CD4-positive, alpha-beta T cell (primary cell): ENCODE measurements around the gene RIOX2. TPM values are rescaled to one million over a fixed set of nuclear protein-coding genes. Genes with fewer than 3 reads are reported as not detected.
"Not testable (repeated sequence)": the region's sequence is repeated elsewhere in the genome, so short reads cannot be mapped to it uniquely, and the experiment has no call there.

Experiments used
- ATAC-seq: fragments of 200-7000 bp; cut with Tn5 transposase; one replicate; pipeline ENCODE4 v1.10.0; 2022; ENCODE audit warnings: mild to moderate bottlenecking; ENCODE audit not compliant: poor library complexity
- CTCF ChIA-PET: fragments of 350-600 bp; sonication (Branson Sonifier 250); formaldehyde crosslinking; loops from one replicate; lab custom pipeline; 2021; ENCODE audit warnings: antibody characterized with exemption, inconsistent platforms; lab: Charles Lee
- POLR2A ChIA-PET: fragments of 350-600 bp; sonication (Branson Sonifier 250); formaldehyde crosslinking; loops from one replicate; lab custom pipeline; 2021; ENCODE audit warnings: antibody characterized with exemption, inconsistent platforms; lab: Charles Lee
- DNase-seq, 14 experiments: peaks; one replicate each; pipeline ENCODE4 v3.0.0-alpha.2; 2013 to 2020; ENCODE audit warnings: mixed read lengths in 2 of 14
- H3K27ac ChIP-seq, 2 donors: one replicate each; pipeline versions ENCODE4 v1.5.1 to v1.7.0; 2013; ENCODE audit warnings: low read length in 2 of 2, low read depth in 1 of 2, mild to moderate bottlenecking in 1 of 2
- H3K27me3 ChIP-seq, 2 experiments: 1 replicate in 1 of 2; 2 replicates in 1 of 2; pipeline versions ENCODE4 v1.6.1 to v1.7.0; 2013; ENCODE audit warnings: low read length in 2 of 2, control low read depth in 1 of 2, mild to moderate bottlenecking in 1 of 2, moderate library complexity in 1 of 2; ENCODE audit not compliant: insufficient read depth in 2 of 2, control insufficient read depth in 1 of 2
- H3K36me3 ChIP-seq: one replicate; pipeline ENCODE4 v1.6.1; 2013; ENCODE audit warnings: low read length, control low read depth; ENCODE audit not compliant: insufficient read depth
- H3K4me1 ChIP-seq: one replicate; pipeline ENCODE4 v1.6.1; 2013; ENCODE audit warnings: low read length, control low read depth; ENCODE audit not compliant: insufficient read depth
- H3K4me3 ChIP-seq: one replicate; pipeline ENCODE4 v1.5.1; 2013; ENCODE audit warnings: mild to moderate bottlenecking, low read length, moderate library complexity
- H3K9me3 ChIP-seq, 2 experiments: 1 replicate in 1 of 2; 2 replicates in 1 of 2; pipeline versions ENCODE4 v1.6.1 to v1.7.0; 2013; ENCODE audit warnings: low read length in 2 of 2, mild to moderate bottlenecking in 2 of 2, control low read depth in 1 of 2, moderate library complexity in 1 of 2; ENCODE audit not compliant: control insufficient read depth in 1 of 2, insufficient read depth in 1 of 2
- H3K27ac Mint-ChIP-seq: one replicate; pipeline ENCODE4 v1.8.0; 2020; ENCODE audit warnings: mixed read lengths
- H3K27me3 Mint-ChIP-seq: one replicate; pipeline ENCODE4 v1.8.0; 2021; ENCODE audit warnings: mixed read lengths
- H3K36me3 Mint-ChIP-seq: one replicate; pipeline ENCODE4 v1.8.0; 2021; ENCODE audit warnings: low read depth, mixed read lengths
- H3K4me1 Mint-ChIP-seq: one replicate; pipeline ENCODE4 v1.8.0; 2021; ENCODE audit warnings: low read depth, mixed read lengths
- H3K4me3 Mint-ChIP-seq: one replicate; pipeline ENCODE4 v1.8.0; 2020; ENCODE audit warnings: mild to moderate bottlenecking, mixed read lengths
- H3K9me3 Mint-ChIP-seq: one replicate; pipeline ENCODE4 v1.8.0; 2020; ENCODE audit warnings: mixed read lengths
- intact Hi-C, 2 experiments: fragments of 100-400 bp; cut with DNase I in 1 of 2; cut with micrococcal nuclease in 1 of 2; formaldehyde crosslinking; loops; one replicate each; pipeline versions ENCODE4 v1.15.1 to v1.9.0; 2023 to 2025; cut with DNase I, micrococcal nuclease
- total RNA-seq, 174 experiments: library from RNA in 2 of 174; stranded (reverse) in 2 of 174; gene quantifications; one replicate each; pipeline ENCODE4 v1.2.3 and lab custom pipeline; 2021 to 2026
- TF ChIP-seq, protein P1 (sequence below): fragments of 200-600 bp; IDR thresholded peaks from one replicate; pipeline ENCODE4 v1.8.0; 2022; ENCODE audit warnings: antibody characterized with exemption, mild to moderate bottlenecking

RIOX2 gene
- total RNA-seq, 2 experiments from 2014 or later, result 13.1 to 13.5 TPM

DNA sequence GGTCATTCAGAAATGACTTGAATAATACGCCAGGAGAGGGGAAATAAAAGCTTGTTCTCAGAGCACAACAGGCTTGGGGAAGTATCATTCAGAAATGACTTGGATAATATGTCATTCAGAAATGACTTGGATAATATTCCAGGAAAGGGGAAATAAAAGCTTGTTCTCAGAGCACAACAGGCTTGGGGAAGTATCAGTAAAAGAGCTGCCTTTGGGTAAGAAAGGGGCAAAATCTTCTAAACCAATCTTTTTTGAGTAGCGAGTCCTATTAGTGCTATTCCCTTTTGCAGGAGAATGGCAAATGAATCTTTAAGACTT is 42.0 kb upstream of the RIOX2 start:
- no peaks in the 10 kb centered on the region for H3K36me3 Mint-ChIP-seq
- ATAC-seq, result no peak
- POLR2A ChIA-PET, result no interaction called here

DNA sequence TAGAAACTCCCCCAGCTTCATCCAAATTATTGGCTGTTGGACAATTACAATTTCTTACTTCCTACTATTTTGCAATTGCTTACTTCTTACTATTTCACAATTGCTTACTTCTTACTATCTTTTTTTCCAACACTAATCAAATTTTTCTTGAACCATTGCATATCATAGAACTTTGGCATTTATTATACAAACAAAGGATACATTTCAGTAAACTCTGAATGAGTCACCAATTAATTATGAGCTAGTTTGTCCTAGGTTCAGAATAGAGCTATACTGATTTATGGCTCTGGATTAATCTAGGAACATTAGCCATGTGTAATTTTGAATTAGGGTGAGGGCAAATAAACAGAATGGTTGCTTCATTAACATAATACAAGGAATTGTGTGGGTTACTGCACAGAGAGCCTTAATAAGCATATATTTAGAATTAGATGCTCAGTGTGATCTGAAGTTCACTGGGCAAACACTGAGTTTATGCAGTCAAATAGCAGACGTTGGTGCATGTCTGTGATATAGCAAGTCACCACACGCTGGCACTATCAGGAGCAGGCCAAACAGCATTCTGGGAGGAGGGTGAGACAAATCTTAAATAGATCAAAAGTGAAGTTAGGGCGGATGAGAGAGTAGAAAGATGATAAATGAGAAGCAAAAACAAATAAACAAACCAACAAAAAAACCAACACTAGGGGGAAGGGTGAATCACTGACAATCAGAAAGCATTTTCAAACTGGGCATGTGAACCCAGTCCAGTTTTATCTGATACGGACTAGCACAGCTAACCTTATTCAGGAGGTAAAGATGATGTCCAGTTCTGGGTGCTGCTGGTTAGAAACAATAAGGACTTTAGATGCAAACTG is 41.4 kb upstream of the RIOX2 start:
- H3K4me1 Mint-ChIP-seq, result peaks cover 6% of the 10 kb centered on the region

More for the DNA sequence above, 42.0 kb upstream of the RIOX2 start:
- intact Hi-C loops, result no loop called here
- Histone ChIP-seq H3K4me1 (no peaks in the 10 kb centered on the region), H3K4me3 (no peak overlapping the region), H3K9me3 (peaks cover 0 to 5% of the 10 kb centered on the region in 2 experiments), H3K27me3 (no peaks in the 10 kb centered on the region), H3K27ac (no peak overlapping the region), H3K36me3 (no peaks in the 10 kb centered on the region)
- H3K27ac Mint-ChIP-seq, result no peak overlapping the region
- no peaks in the 10 kb centered on the region for H3K27me3 Mint-ChIP-seq
- no peak for DNase-seq
- CTCF ChIA-PET, result interaction anchor here (1.0 to 3.3 kb wide), 2 partner anchors 10 to 209 kb away, joined by 3 to 13 read pairs; no protein-coding TSS in a partner anchor
- H3K9me3 Mint-ChIP-seq, result no peaks in the 10 kb centered on the region
- H3K4me1 Mint-ChIP-seq, result peaks cover under 1% of the 10 kb centered on the region
- TF ChIP-seq, protein P1, sequence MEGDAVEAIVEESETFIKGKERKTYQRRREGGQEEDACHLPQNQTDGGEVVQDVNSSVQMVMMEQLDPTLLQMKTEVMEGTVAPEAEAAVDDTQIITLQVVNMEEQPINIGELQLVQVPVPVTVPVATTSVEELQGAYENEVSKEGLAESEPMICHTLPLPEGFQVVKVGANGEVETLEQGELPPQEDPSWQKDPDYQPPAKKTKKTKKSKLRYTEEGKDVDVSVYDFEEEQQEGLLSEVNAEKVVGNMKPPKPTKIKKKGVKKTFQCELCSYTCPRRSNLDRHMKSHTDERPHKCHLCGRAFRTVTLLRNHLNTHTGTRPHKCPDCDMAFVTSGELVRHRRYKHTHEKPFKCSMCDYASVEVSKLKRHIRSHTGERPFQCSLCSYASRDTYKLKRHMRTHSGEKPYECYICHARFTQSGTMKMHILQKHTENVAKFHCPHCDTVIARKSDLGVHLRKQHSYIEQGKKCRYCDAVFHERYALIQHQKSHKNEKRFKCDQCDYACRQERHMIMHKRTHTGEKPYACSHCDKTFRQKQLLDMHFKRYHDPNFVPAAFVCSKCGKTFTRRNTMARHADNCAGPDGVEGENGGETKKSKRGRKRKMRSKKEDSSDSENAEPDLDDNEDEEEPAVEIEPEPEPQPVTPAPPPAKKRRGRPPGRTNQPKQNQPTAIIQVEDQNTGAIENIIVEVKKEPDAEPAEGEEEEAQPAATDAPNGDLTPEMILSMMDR, result no peak
- H3K4me3 Mint-ChIP-seq, result no peak overlapping the region

DNA sequence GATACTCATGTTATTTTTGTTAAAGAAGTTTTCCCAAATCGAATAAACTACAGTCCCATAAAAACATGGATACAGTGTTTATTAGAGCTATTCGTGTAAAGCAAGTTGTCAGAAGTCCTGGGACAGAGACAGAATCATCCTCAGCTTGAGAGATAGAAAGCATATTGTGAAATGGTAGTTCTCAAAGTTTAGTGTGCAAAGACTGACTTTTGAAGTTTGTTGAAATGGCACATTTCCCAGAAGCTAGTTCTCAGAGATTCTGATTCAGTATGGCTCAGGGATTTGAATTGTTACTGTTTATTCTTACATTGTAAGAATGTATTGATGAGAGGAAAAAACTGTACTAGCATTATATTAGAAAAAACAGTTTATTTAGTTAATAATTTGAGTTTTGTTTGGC is 40.7 kb upstream of the RIOX2 start:
- Mint-ChIP-seq H3K27me3 (no peaks in the 10 kb centered on the region), H3K9me3 (no peaks in the 10 kb centered on the region), H3K36me3 (no peaks in the 10 kb centered on the region), H3K4me3 (no peak overlapping the region), H3K27ac (no peak overlapping the region), H3K4me1 (peaks cover 7% of the 10 kb centered on the region)
- CTCF ChIA-PET, result interaction anchor here (3.3 kb wide), 1 partner anchor 11 kb away, joined by 13 read pairs; no protein-coding TSS in a partner anchor
- Histone ChIP-seq H3K27ac (no peak overlapping the region), H3K4me1 (no peaks in the 10 kb centered on the region), H3K4me3 (no peak overlapping the region), H3K27me3 (no peaks in the 10 kb centered on the region), H3K36me3 (no peaks in the 10 kb centered on the region), H3K9me3 (peaks cover 0 to 5% of the 10 kb centered on the region in 2 experiments)
- POLR2A ChIA-PET, result no interaction called here
- intact Hi-C loops, result no loop called here
- TF ChIP-seq, protein P1, result no peak
- ATAC-seq, result no peak
- no peak for DNase-seq

More for the DNA sequence above, 41.4 kb upstream of the RIOX2 start:
- Mint-ChIP-seq H3K36me3 (no peaks in the 10 kb centered on the region), H3K9me3 (no peaks in the 10 kb centered on the region), H3K27ac (no peak overlapping the region), H3K27me3 (no peaks in the 10 kb centered on the region), H3K4me3 (no peak overlapping the region)
- Histone ChIP-seq H3K36me3 (no peaks in the 10 kb centered on the region), H3K4me1 (no peaks in the 10 kb centered on the region), H3K27ac (no peak overlapping the region), H3K27me3 (no peaks in the 10 kb centered on the region), H3K9me3 (peaks cover 0 to 5% of the 10 kb centered on the region in 2 experiments), H3K4me3 (no peak overlapping the region)
- TF ChIP-seq, protein P1, result no peak
- intact Hi-C loops, result no loop called here
- ATAC-seq, result no peak
- no peak for DNase-seq
- ChIA-PET CTCF (interaction anchor here (1.0 to 3.3 kb wide), 2 partner anchors 10 to 209 kb away, joined by 3 to 13 read pairs; no protein-coding TSS in a partner anchor), POLR2A (no interaction called here)

DNA sequence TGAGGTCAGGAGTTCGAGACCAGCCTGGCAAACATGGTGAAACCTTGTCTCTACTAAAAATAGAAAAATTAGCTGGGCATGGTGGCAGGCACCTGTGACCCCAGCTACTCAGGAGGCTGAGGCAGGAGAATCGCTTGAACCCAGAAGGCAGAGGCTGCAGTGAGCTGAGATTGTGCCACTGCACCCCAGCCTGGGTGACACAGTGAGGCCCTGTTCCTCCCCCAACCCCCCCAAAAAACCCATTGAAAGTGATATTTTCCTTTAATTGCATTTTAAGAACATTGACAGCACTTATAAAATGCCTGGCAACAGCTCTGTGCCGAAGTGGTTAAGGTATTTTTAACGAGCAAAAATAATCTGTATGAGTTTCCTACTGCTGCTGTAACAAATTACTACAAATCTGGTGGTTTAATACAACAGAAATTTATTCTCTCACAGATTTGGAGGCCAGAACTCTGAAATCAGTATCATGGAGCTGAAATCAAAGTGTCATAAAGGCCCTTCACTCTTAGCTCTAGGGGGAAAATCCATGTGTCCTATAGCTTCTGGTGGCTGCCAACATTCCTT is 38.7 kb upstream of the RIOX2 start:
- H3K4me3 Mint-ChIP-seq, H3K9me3 ChIP-seq, H3K4me3 ChIP-seq, DNase-seq, H3K9me3 Mint-ChIP-seq, H3K27ac ChIP-seq, POLR2A ChIA-PET, ATAC-seq, H3K36me3 Mint-ChIP-seq, H3K27me3 ChIP-seq, intact Hi-C loops, H3K27ac Mint-ChIP-seq, H3K36me3 ChIP-seq, H3K27me3 Mint-ChIP-seq: not testable (repeated sequence)
- H3K4me1 Mint-ChIP-seq, result peaks cover 25% of the 10 kb centered on the region
- peaks cover 12% of the 10 kb centered on the region for H3K4me1 ChIP-seq
- CTCF ChIA-PET, result interaction anchor here (1.2 kb wide), 1 partner anchor 12 kb away, joined by 3 read pairs; no protein-coding TSS in a partner anchor
